Pericardium fibroblast (primary cell): ENCODE measurements around the gene TPTE. TPM values are rescaled to one million over a fixed set of nuclear protein-coding genes. Genes with fewer than 3 reads are reported as not detected.

Experiments used
- total RNA-seq: library from RNA; depleted of rRNA; stranded (reverse); fragments of >200 nt; gene quantifications from 2 replicates; pipeline ENCODE4 v1.2.3, GENCODE V29; 2015

Gene TPTE
- total RNA-seq = not detected in 2 replicates

GRCh38 chr21:10521091-10521598 lies at the start of gene TPTE:
TPTE (plus strand) TSS chr21:10521583; CDS start chr21:10538724, 17,141 bp downstream.

